Activated CD8-positive, alpha-beta memory T cell treated with anti-CD3 and anti-CD28 coated beads, Interleukin-2, amount 10 ng/mL, durations not matched to agents 7 days and 5 days (primary cell): ENCODE measurements around the gene TRIM13. TPM values are rescaled to one million over a fixed set of nuclear protein-coding genes. Genes with fewer than 3 reads are reported as not detected.
"Not testable (repeated sequence)": the region's sequence is repeated elsewhere in the genome, so short reads cannot be mapped to it uniquely, and the experiment has no call there.

Experiments used
- ATAC-seq: fragments of 150-1000 bp; cut with Tn5 transposase; one replicate; pipeline ENCODE4 v1.10.0; 2021; ENCODE audit warnings: moderate library complexity
- CTCF ChIA-PET: fragments of 350-600 bp; sonication (Branson Sonifier 250); formaldehyde crosslinking; loops from one replicate; lab custom pipeline; 2021; ENCODE audit warnings: antibody characterized with exemption; lab: Charles Lee
- DNase-seq: peaks from one replicate; pipeline ENCODE4 v3.0.0-alpha.2; 2020
- H3K27ac Mint-ChIP-seq: one replicate; pipeline ENCODE4 v1.8.0; 2021; ENCODE audit warnings: mild to moderate bottlenecking, mixed read lengths
- H3K27me3 Mint-ChIP-seq: one replicate; pipeline ENCODE4 v1.8.0; 2021; ENCODE audit warnings: mixed read lengths
- H3K36me3 Mint-ChIP-seq: one replicate; pipeline ENCODE4 v1.8.0; 2021; ENCODE audit warnings: mild to moderate bottlenecking, mixed read lengths
- H3K4me1 Mint-ChIP-seq: one replicate; pipeline ENCODE4 v1.8.0; 2021; ENCODE audit warnings: mixed read lengths
- H3K4me3 Mint-ChIP-seq: one replicate; pipeline ENCODE4 v1.8.0; 2021; ENCODE audit warnings: mild to moderate bottlenecking, moderate library complexity, mixed read lengths
- H3K9me3 Mint-ChIP-seq: one replicate; pipeline ENCODE4 v1.8.0; 2022; ENCODE audit warnings: low read depth, mixed read lengths
- total RNA-seq, 2 experiments: library from RNA; stranded (reverse); gene quantifications; one replicate each; pipeline ENCODE4 v1.2.3, GENCODE V29; 2021

The TRIM13 gene
- total RNA-seq, 2 experiments from 2014 or later: 10.3 to 11.8 TPM

GRCh38 chr13:49977992-49978391, 18.9 kb upstream of the TRIM13 start:
- Mint-ChIP-seq H3K4me1 (peaks cover 2% of the 10 kb centered on the region), H3K4me3 (no peak overlapping the region), H3K9me3 (no peaks in the 10 kb centered on the region), H3K27ac (no peak overlapping the region), H3K27me3 (no peaks in the 10 kb centered on the region), H3K36me3 (peaks cover 8% of the 10 kb centered on the region)
- ATAC-seq (no peak), DNase-seq (no peak)
- CTCF ChIA-PET: interaction anchor here (0.6 to 3.3 kb wide), 5 partner anchors 21 to 1164 kb away, joined by 3 to 22 read pairs (median 3); no protein-coding TSS in a partner anchor

DNA sequence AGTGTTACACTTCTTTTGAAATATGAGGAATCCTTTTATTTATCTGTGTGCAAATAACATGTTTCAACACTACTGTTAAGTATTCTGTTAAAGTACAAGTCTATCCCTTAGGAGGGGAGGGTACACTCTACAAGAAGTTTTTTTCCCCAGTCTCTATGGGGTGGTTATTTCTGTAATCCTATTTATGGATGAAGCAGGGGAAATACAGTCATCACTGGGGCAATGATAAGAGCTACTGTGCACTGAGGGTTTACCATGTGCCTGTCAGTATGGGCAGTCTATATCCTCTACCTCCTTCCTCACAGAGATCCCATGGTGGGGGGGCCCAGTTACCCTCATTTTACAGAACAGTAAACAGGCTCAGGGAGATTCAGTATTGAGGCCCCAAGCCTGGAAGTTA, 16.6 kb upstream of the TRIM13 start:
- ATAC-seq: no peak

GRCh38 chr13:49985129-49985528, 11.7 kb upstream of the TRIM13 start:
- CTCF ChIA-PET: no interaction called here
- no peak overlapping the region for H3K4me3 Mint-ChIP-seq
- no peak for ATAC-seq
- no peak for DNase-seq
- H3K4me1 Mint-ChIP-seq: no peaks in the 10 kb centered on the region
- H3K9me3 Mint-ChIP-seq: no peaks in the 10 kb centered on the region
- H3K27ac Mint-ChIP-seq: no peak overlapping the region
- no peaks in the 10 kb centered on the region for H3K27me3 Mint-ChIP-seq
- H3K36me3 Mint-ChIP-seq: peaks cover 29% of the 10 kb centered on the region

More for the DNA sequence above, 16.6 kb upstream of the TRIM13 start:
- Mint-ChIP-seq H3K27ac (no peak overlapping the region), H3K9me3 (no peaks in the 10 kb centered on the region), H3K27me3 (no peaks in the 10 kb centered on the region), H3K4me1 (peaks cover 2% of the 10 kb centered on the region), H3K4me3 (no peak overlapping the region), H3K36me3 (peaks cover 15% of the 10 kb centered on the region)
- no peak for DNase-seq
- CTCF ChIA-PET: no interaction called here

- Mint-ChIP-seq H3K36me3 (peaks cover 31% of the 10 kb centered on the region), H3K4me1 (no peaks in the 10 kb centered on the region), H3K4me3 (no peak overlapping the region), H3K9me3 (no peaks in the 10 kb centered on the region), H3K27ac (no peak overlapping the region), H3K27me3 (no peaks in the 10 kb centered on the region)
- CTCF ChIA-PET: interaction anchor here (1.1 kb wide), 1 partner anchor 10 kb away, joined by 4 read pairs; no protein-coding TSS in a partner anchor
- ATAC-seq (no peak), DNase-seq (no peak)
These were observed 10.4 kb upstream of the TRIM13 start for GRCh38 chr13:49986471-49986870.

- CTCF ChIA-PET, ATAC-seq, H3K9me3 Mint-ChIP-seq: not testable (repeated sequence)
These were observed 6.2 kb upstream of the TRIM13 start for GRCh38 chr13:49990612-49991011.

DNA sequence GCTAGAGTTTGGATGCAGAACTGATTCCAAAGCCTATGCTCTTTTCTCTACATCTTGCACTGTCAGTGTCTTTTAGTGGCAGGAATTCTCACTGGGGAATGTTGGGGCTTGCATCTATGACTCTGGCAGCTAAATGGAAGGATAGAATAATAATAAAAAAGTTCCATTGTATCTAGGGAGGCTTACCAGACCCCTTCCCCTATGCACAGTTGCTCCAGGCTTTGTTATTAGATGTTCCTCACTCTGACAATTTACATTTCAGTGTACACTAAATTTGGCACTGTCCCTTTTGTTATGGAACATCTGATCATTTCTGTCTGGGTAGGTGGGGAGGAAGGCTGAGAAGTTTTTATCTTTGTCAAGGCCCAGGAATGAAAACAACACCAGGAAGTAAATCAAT, 3.7 kb upstream of the TRIM13 start:
- Mint-ChIP-seq H3K27me3 (no peaks in the 10 kb centered on the region), H3K9me3 (no peaks in the 10 kb centered on the region), H3K27ac (no peak overlapping the region), H3K4me1 (peaks cover 8% of the 10 kb centered on the region), H3K4me3 (no peak overlapping the region), H3K36me3 (peaks cover 19% of the 10 kb centered on the region)
- no peak for DNase-seq
- CTCF ChIA-PET: no interaction called here
- no peak for ATAC-seq

More at GRCh38 chr13:49990612-49991011, 6.2 kb upstream of the TRIM13 start:
- not testable (repeated sequence) for H3K27ac Mint-ChIP-seq, H3K27me3 Mint-ChIP-seq, DNase-seq, H3K4me1 Mint-ChIP-seq, H3K4me3 Mint-ChIP-seq
- H3K36me3 Mint-ChIP-seq: peaks cover 23% of the 10 kb centered on the region

DNA sequence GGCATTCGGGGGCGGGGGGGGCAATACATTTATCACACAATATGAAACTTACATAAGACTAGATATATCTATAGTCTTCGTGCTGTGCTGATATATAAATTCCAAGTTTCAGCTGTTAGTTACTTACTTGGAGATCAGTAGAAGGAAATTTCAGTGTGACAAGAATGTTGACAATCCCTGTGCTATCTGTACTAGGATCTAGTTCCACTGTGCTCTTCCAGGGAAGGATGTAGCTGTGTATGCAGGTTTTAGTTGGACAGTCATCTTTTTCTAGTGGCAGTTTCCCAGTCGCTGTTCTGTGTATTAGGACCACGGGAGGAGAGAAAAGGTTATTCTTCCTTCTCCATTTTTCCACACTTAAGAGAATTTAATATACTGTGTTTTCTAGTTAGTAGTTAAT, 3.2 kb upstream of the TRIM13 start:
- Mint-ChIP-seq H3K4me1 (peaks cover 14% of the 10 kb centered on the region), H3K9me3 (no peaks in the 10 kb centered on the region), H3K4me3 (no peak overlapping the region), H3K36me3 (peaks cover 21% of the 10 kb centered on the region), H3K27me3 (no peaks in the 10 kb centered on the region), H3K27ac (no peak overlapping the region)
- CTCF ChIA-PET: no interaction called here
- ATAC-seq (no peak), DNase-seq (no peak)

- H3K4me1 Mint-ChIP-seq: peaks cover 24% of the 10 kb centered on the region
- CTCF ChIA-PET: interaction anchor here (1.0 to 3.3 kb wide), 6 partner anchors 19 to 916 kb away, joined by 3 to 37 read pairs (median 5); no protein-coding TSS in a partner anchor
- peaks cover 27% of the 10 kb centered on the region for H3K36me3 Mint-ChIP-seq
- no peaks in the 10 kb centered on the region for H3K9me3 Mint-ChIP-seq
- peak overlapping the region; percentile 3 for H3K27ac Mint-ChIP-seq
- no peak for ATAC-seq
- DNase-seq: no peak
- no peaks in the 10 kb centered on the region for H3K27me3 Mint-ChIP-seq
- peak overlapping the region; percentile 54 for H3K4me3 Mint-ChIP-seq
These were observed 1.2 kb upstream of the TRIM13 start for GRCh38 chr13:49995625-49996101.

DNA sequence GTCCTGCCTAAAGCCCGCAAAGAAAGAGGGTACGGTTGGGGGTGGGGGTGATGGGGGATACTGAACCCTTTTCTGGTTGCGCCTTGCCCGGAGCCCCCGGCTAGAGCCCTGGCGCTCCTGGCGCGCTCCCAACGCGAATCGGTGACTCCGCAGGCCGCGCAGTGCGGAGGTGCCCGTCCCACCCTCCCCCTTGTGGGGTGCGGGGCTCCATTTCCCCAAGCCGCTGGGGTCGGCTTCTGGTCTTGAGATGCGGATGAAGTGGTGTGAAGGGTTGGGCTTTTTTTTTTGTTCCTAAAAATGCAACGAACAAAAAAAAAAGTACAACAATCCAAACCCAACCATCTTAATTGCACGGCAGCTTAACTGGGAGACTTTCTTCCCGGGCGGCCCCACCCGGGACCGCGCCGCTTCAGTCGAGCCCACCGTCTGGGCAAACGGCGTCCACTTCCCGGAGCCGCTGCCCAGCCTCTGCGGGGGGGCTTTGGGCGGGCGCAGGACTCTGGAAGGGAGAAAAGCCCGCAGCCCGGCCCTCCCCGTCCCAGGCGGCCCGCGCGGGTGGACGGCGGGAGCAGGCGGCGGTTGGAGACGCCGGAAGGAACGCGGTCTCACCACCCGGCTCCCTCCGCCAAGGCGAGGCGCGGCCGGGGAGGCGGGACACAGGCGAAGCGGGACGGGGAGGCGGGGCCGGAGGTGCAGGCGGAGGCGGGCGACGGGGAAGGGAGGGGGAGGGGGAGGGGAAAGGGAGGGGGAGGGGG, 504 bp upstream of the TRIM13 start:
- DNase-seq (peak; percentile 91), ATAC-seq (peak; percentile 73)
- H3K27me3 Mint-ChIP-seq: no peaks in the 10 kb centered on the region
- H3K4me3 Mint-ChIP-seq: peak overlapping the region; percentile 54
- H3K9me3 Mint-ChIP-seq: no peaks in the 10 kb centered on the region
- peaks cover 27% of the 10 kb centered on the region for H3K4me1 Mint-ChIP-seq
- H3K36me3 Mint-ChIP-seq: peaks cover 27% of the 10 kb centered on the region
- CTCF ChIA-PET: interaction anchor here (0.6 to 3.3 kb wide), 26 partner anchors 9 to 919 kb away, joined by 3 to 37 read pairs (median 5); partner anchors contain the start of genes KCNRG and SPRYD7
- peak overlapping the region; percentile 52 for H3K27ac Mint-ChIP-seq

DNA sequence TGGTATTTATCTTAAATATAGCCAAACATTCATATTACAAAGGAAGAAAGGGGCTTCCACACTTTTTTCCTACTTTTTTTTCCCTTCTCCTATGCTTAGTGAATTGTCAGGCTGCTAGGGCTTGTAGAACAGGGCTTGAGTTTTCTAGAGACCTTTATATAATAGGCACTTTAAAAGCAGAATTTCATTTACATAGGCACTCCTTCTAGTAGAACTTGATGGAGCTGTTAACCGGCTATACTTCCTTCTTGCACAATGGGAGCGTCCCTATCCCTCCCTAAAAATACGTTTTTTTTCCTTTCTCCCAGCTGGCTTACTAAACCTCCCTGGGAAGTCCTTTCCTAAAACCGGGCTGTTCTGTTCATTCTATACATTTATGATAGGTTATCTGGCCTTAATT, 1.1 kb downstream of the TRIM13 start:
- ATAC-seq: no peak
- Mint-ChIP-seq H3K4me3 (peak overlapping the region; percentile 77), H3K36me3 (peaks cover 28% of the 10 kb centered on the region), H3K4me1 (peaks cover 31% of the 10 kb centered on the region), H3K9me3 (no peaks in the 10 kb centered on the region), H3K27me3 (no peaks in the 10 kb centered on the region), H3K27ac (peak overlapping the region; percentile 67)
- no peak for DNase-seq
- CTCF ChIA-PET: interaction anchor here (0.6 to 3.3 kb wide), 28 partner anchors 8 to 1008 kb away, joined by 3 to 37 read pairs (median 5); partner anchors contain the start of genes KCNRG and SPRYD7

GRCh38 chr13:49998714-49999624, 2.1 kb downstream of the TRIM13 start:
- ATAC-seq: no peak
- Mint-ChIP-seq H3K9me3 (no peaks in the 10 kb centered on the region), H3K36me3 (peaks cover 31% of the 10 kb centered on the region), H3K4me3 (no peak overlapping the region), H3K27ac (no peak overlapping the region), H3K4me1 (peaks cover 31% of the 10 kb centered on the region), H3K27me3 (no peaks in the 10 kb centered on the region)
- no peak for DNase-seq
- CTCF ChIA-PET: interaction anchor here (1.5 to 3.3 kb wide), 7 partner anchors 12 to 916 kb away, joined by 3 to 37 read pairs (median 7); partner anchors contain the start of gene KCNRG

DNA sequence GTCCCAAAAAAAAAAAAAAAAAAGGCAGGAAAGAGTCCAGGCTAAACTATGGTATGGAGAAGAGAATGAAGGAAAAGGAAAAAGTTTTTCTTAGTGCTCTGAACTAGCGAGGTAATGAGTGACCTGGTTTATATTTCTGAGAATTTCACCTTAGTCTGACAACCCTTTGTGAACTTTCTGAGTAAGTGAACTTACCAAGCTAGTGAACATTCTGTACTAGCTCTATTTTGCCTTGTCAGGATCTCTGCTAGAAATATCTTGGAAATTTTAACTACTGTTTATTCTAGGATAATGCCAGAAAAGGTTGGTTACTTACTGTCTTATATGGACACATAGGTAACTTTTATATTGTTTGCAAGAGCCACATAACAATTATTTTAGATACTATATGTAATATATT, 4.4 kb downstream of the TRIM13 start:
- no peak overlapping the region for H3K4me3 Mint-ChIP-seq
- no peaks in the 10 kb centered on the region for H3K27me3 Mint-ChIP-seq
- no peaks in the 10 kb centered on the region for H3K9me3 Mint-ChIP-seq
- CTCF ChIA-PET: interaction anchor here (0.7 to 1.9 kb wide), 4 partner anchors 14 to 74 kb away, joined by 3 to 5 read pairs (median 4); partner anchors contain the start of genes KCNRG and SPRYD7
- no peak for ATAC-seq
- peaks cover 29% of the 10 kb centered on the region for H3K4me1 Mint-ChIP-seq
- no peak for DNase-seq
- H3K27ac Mint-ChIP-seq: no peak overlapping the region
- peaks cover 41% of the 10 kb centered on the region for H3K36me3 Mint-ChIP-seq
